ENCODE measurements around the gene SMIM3.
"Not testable (repeated sequence)": the region's sequence is repeated elsewhere in the genome, so short reads cannot be mapped to it uniquely, and the experiment has no call there.

Gene SMIM3

GRCh38 chr5:150801117-150801927 is 22.8 kb downstream of the SMIM3 start:
- no peak for DNase-seq

GRCh38 chr5:150804388-150804787 is 25.8 kb downstream of the SMIM3 start:
- no peak for DNase-seq

GRCh38 chr5:150809363-150809762 is 30.8 kb downstream of the SMIM3 start:
- DNase-seq, result no peak

- no peak for DNase-seq
Observed at GRCh38 chr5:150815010-150815409, 36.5 kb downstream of the SMIM3 start.

GRCh38 chr5:150816946-150817345 is 38.4 kb downstream of the SMIM3 start:
- DNase-seq, result no peak

- DNase-seq, result no peak
Observed at GRCh38 chr5:150829744-150830143, 51.2 kb downstream of the SMIM3 start.

- not testable (repeated sequence) for DNase-seq
Observed at GRCh38 chr5:150831821-150832220, 53.3 kb downstream of the SMIM3 start.

GRCh38 chr5:150836064-150836463 is 57.5 kb downstream of the SMIM3 start:
- DNase-seq, result no peak

- no peak for DNase-seq
Observed at GRCh38 chr5:150836703-150837102, 58.1 kb downstream of the SMIM3 start.

- not testable (repeated sequence) for DNase-seq
Observed at GRCh38 chr5:150845185-150845859, 66.8 kb downstream of the SMIM3 start.

GRCh38 chr5:150846308-150846653 is 67.7 kb downstream of the SMIM3 start, which contains the start of gene IRGM:
IRGM (plus strand) TSS chr5:150846521; CDS start chr5:150848124, 1,603 bp downstream.
- DNase-seq, result not testable (repeated sequence)

All from DMS153 (cell line).